ENCODE results near the gene PDE3B. TPM values are rescaled to one million over a fixed set of nuclear protein-coding genes. Genes with fewer than 3 reads are reported as not detected.

Gene PDE3B
- total RNA-seq, 1 donor from 2014 or later, result 24.3 TPM

- Mint-ChIP-seq H3K4me1 (peaks cover 4% of the 10 kb centered on the region), H3K9me3 (peaks cover 17% of the 10 kb centered on the region), H3K27ac (ENCODE audit: unreplicated experiment) (no peak overlapping the region), H3K4me3 (no peak overlapping the region), H3K27me3 (ENCODE audit: low read depth) (no peaks in the 10 kb centered on the region), H3K36me3 (ENCODE audit: low read depth) (peaks cover 20% of the 10 kb centered on the region)
- DNase-seq (ENCODE audit: low read depth, low spot score), result no peak
- TF ChIP-seq CTCF (conservative IDR thresholded peaks at IDR 0.05), result no peak
Observed at GRCh38 chr11:14698771-14699170, 55.2 kb downstream of the PDE3B start.

GRCh38 chr11:14700593-14700992 lies 57.0 kb downstream of the PDE3B start:
- H3K4me3 Mint-ChIP-seq, result no peak overlapping the region
- peaks cover 25% of the 10 kb centered on the region for H3K36me3 Mint-ChIP-seq (ENCODE audit: low read depth)
- peaks cover 4% of the 10 kb centered on the region for H3K4me1 Mint-ChIP-seq
- peaks cover 17% of the 10 kb centered on the region for H3K9me3 Mint-ChIP-seq
- no peak overlapping the region for H3K27ac Mint-ChIP-seq (ENCODE audit: unreplicated experiment)
- no peak for TF ChIP-seq CTCF (conservative IDR thresholded peaks at IDR 0.05)
- no peak for DNase-seq (ENCODE audit: low read depth, low spot score)
- no peaks in the 10 kb centered on the region for H3K27me3 Mint-ChIP-seq (ENCODE audit: low read depth)

- H3K9me3 Mint-ChIP-seq, result peaks cover 16% of the 10 kb centered on the region
- DNase-seq (ENCODE audit: low read depth, low spot score), result no peak
Observed at GRCh38 chr11:14702760-14703159, 59.2 kb downstream of the PDE3B start.

GRCh38 chr11:14703731-14704130 lies 60.1 kb downstream of the PDE3B start:
- TF ChIP-seq CTCF (conservative IDR thresholded peaks at IDR 0.05), result no peak
- Mint-ChIP-seq H3K27ac (ENCODE audit: unreplicated experiment) (no peak overlapping the region), H3K9me3 (peaks cover 21% of the 10 kb centered on the region), H3K36me3 (ENCODE audit: low read depth) (peaks cover 29% of the 10 kb centered on the region), H3K4me1 (peaks cover 3% of the 10 kb centered on the region), H3K4me3 (no peak overlapping the region), H3K27me3 (ENCODE audit: low read depth) (no peaks in the 10 kb centered on the region)
- no peak for DNase-seq (ENCODE audit: low read depth, low spot score)

More at GRCh38 chr11:14702760-14703159, 59.2 kb downstream of the PDE3B start:
- H3K27ac Mint-ChIP-seq (ENCODE audit: unreplicated experiment), result no peak overlapping the region
- H3K4me1 Mint-ChIP-seq, result peaks cover 4% of the 10 kb centered on the region
- H3K4me3 Mint-ChIP-seq, result no peak overlapping the region
- H3K27me3 Mint-ChIP-seq (ENCODE audit: low read depth), result no peaks in the 10 kb centered on the region
- TF ChIP-seq CTCF (conservative IDR thresholded peaks at IDR 0.05), result no peak
- peaks cover 24% of the 10 kb centered on the region for H3K36me3 Mint-ChIP-seq (ENCODE audit: low read depth)

GRCh38 chr11:14705067-14705466 lies 61.5 kb downstream of the PDE3B start:
- no peak overlapping the region for H3K27ac Mint-ChIP-seq (ENCODE audit: unreplicated experiment)
- no peaks in the 10 kb centered on the region for H3K27me3 Mint-ChIP-seq (ENCODE audit: low read depth)
- H3K36me3 Mint-ChIP-seq (ENCODE audit: low read depth), result peaks cover 31% of the 10 kb centered on the region
- no peak for DNase-seq (ENCODE audit: low read depth, low spot score)
- H3K9me3 Mint-ChIP-seq, result peaks cover 21% of the 10 kb centered on the region
- H3K4me3 Mint-ChIP-seq, result no peak overlapping the region
- TF ChIP-seq CTCF (conservative IDR thresholded peaks at IDR 0.05), result no peak
- H3K4me1 Mint-ChIP-seq, result no peaks in the 10 kb centered on the region
